MM.1S (cell line): Measurements from ENCODE around the gene POU2AF2.

Experiments
- DNase-seq: peaks from one replicate; pipeline ENCODE4 v3.0.0-alpha.2; 2015
- H2AFZ ChIP-seq: fragments of 300-600 bp; sonication (generic); 2 replicates; pipeline ENCODE4 v1.6.0; 2016; ENCODE audit warnings: antibody characterized with exemption, low read length
- H3F3A ChIP-seq: fragments of 300-600 bp; sonication (generic); 2 replicates; pipeline ENCODE4 v1.6.1; 2016; ENCODE audit warnings: mild to moderate bottlenecking, antibody characterized with exemption, low read length, moderate library complexity, mixed read lengths; ENCODE audit not compliant: insufficient read depth
- H3K27ac ChIP-seq: fragments of 300-600 bp; sonication (generic); 2 replicates; pipeline ENCODE4 v1.5.1; 2016; ENCODE audit warnings: mild to moderate bottlenecking, low read length
- H3K27me3 ChIP-seq: fragments of 300-600 bp; sonication (generic); replicated peaks from 2 replicates; pipeline ENCODE4 v1.6.0; 2016; ENCODE audit warnings: low read length; ENCODE audit not compliant: insufficient read depth
- H3K36me3 ChIP-seq: fragments of 300-600 bp; sonication (generic); replicated peaks from 2 replicates; pipeline ENCODE4 v1.6.1; 2016; ENCODE audit warnings: mild to moderate bottlenecking, low read length, mixed read lengths; ENCODE audit not compliant: insufficient read depth
- H3K4me1 ChIP-seq: fragments of 300-600 bp; sonication (generic); 2 replicates; pipeline ENCODE4 v1.6.1; 2016; ENCODE audit warnings: low read length, mixed read lengths
- H3K4me2 ChIP-seq: fragments of 300-600 bp; sonication (generic); 2 replicates; pipeline ENCODE4 v1.6.0; 2016; ENCODE audit warnings: low read depth, low read length
- H3K4me3 ChIP-seq: fragments of 300-600 bp; sonication (generic); 2 replicates; pipeline ENCODE4 v1.5.1; 2016; ENCODE audit warnings: low read length, mixed read lengths
- H3K79me2 ChIP-seq: fragments of 300-600 bp; sonication (generic); 2 replicates; pipeline ENCODE4 v1.6.1; 2016; ENCODE audit warnings: mixed run types, low read length, mixed read lengths
- H3K9ac ChIP-seq: fragments of 300-600 bp; sonication (generic); 2 replicates; pipeline ENCODE4 v1.6.1; 2016; ENCODE audit warnings: low read length, mixed read lengths
- H3K9me2 ChIP-seq: fragments of 300-600 bp; sonication (generic); replicated peaks from 2 replicates; pipeline ENCODE4 v1.6.1; 2016; ENCODE audit warnings: mild to moderate bottlenecking, low read length, mixed read lengths; ENCODE audit not compliant: insufficient read depth
- H3K9me3 ChIP-seq: fragments of 300-600 bp; sonication (generic); replicated peaks from 2 replicates; pipeline ENCODE4 v1.6.1; 2016; ENCODE audit warnings: mild to moderate bottlenecking, low read length, mixed read lengths; ENCODE audit not compliant: insufficient read depth
- H4K20me1 ChIP-seq: fragments of 300-600 bp; sonication (generic); 2 replicates; pipeline ENCODE4 v1.6.1; 2016; ENCODE audit warnings: mild to moderate bottlenecking, low read length, moderate library complexity, mixed read lengths; ENCODE audit not compliant: insufficient read depth
- EZH2 ChIP-seq: fragments of 300-600 bp; sonication (generic); optimal IDR thresholded peaks from 2 replicates; pipeline ENCODE3; 2017; ENCODE audit warnings: low read depth, mild to moderate bottlenecking, antibody characterized with exemption, low read length, mixed read lengths
- EZH2phosphoT487 ChIP-seq: fragments of 300-600 bp; sonication (generic); IDR thresholded peaks from 2 replicates; pipeline ENCODE4 v1.6.1; 2018; ENCODE audit warnings: antibody characterized with exemption, low read length
- TF ChIP-seq, protein P1 (sequence below): fragments of 300-600 bp; sonication (generic); IDR thresholded peaks from 2 replicates; pipeline ENCODE4 v1.5.1; 2016; ENCODE audit warnings: antibody characterized with exemption, low read length, mixed read lengths

The POU2AF2 gene

DNA sequence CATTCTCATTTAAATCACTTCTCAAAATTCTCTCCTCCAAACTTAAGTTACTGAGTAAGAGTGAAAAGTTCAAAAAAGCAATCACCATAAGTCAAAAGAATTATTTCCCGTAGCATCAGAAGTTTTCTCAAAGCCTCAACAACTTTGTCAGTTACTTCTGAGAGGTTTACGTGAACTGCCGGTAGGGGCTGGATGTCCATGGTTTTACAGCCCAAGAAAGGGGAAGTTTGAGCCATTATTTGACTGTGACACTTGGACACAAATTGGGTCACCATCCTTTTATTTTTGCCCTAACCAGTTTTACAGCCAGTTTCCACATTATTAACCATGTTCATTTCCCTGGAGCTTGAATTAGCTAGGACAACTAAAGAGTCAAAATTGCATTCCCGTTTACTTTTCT is 60.4 kb downstream of the POU2AF2 start:
- H3K4me2 ChIP-seq = no peak overlapping the region
- no peaks in the 10 kb centered on the region for H3K9me2 ChIP-seq
- DNase-seq = no peak
- H3F3A ChIP-seq = no peaks in the 10 kb centered on the region
- H3K4me1 ChIP-seq = no peaks in the 10 kb centered on the region
- no peak overlapping the region for H3K9ac ChIP-seq
- H3K4me3 ChIP-seq = no peak overlapping the region
- H2AFZ ChIP-seq = no peak overlapping the region
- no peak overlapping the region for H3K27ac ChIP-seq
- H3K9me3 ChIP-seq = no peaks in the 10 kb centered on the region
- H3K27me3 ChIP-seq = no peaks in the 10 kb centered on the region
- H4K20me1 ChIP-seq = no peaks in the 10 kb centered on the region
- TF ChIP-seq EZH2phosphoT487 (no peak), EZH2 (no peak)
- TF ChIP-seq, protein P1, sequence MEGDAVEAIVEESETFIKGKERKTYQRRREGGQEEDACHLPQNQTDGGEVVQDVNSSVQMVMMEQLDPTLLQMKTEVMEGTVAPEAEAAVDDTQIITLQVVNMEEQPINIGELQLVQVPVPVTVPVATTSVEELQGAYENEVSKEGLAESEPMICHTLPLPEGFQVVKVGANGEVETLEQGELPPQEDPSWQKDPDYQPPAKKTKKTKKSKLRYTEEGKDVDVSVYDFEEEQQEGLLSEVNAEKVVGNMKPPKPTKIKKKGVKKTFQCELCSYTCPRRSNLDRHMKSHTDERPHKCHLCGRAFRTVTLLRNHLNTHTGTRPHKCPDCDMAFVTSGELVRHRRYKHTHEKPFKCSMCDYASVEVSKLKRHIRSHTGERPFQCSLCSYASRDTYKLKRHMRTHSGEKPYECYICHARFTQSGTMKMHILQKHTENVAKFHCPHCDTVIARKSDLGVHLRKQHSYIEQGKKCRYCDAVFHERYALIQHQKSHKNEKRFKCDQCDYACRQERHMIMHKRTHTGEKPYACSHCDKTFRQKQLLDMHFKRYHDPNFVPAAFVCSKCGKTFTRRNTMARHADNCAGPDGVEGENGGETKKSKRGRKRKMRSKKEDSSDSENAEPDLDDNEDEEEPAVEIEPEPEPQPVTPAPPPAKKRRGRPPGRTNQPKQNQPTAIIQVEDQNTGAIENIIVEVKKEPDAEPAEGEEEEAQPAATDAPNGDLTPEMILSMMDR = no peak
- no peaks in the 10 kb centered on the region for H3K36me3 ChIP-seq
- no peaks in the 10 kb centered on the region for H3K79me2 ChIP-seq

DNA sequence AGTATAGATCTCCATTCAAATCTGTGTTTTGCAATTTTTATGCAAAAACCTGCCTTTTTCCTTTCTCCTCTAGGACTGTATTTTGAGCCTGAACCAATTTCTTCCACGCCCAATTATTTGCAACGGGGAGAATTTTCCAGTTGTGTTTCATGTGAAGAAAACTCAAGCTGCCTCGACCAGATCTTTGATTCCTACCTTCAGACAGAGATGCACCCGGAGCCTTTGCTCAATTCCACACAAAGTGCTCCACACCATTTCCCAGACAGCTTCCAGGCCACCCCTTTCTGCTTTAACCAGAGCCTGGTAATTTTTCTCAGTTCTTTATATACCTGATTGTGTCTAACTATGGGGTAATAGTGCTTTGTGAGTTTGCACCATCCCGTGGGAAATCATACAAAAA is 60.8 kb downstream of the POU2AF2 start:
- Histone ChIP-seq H3K27ac (no peak overlapping the region), H4K20me1 (no peaks in the 10 kb centered on the region), H3K9me2 (no peaks in the 10 kb centered on the region), H3K4me2 (no peak overlapping the region), H3F3A (no peaks in the 10 kb centered on the region), H3K79me2 (no peaks in the 10 kb centered on the region), H3K4me3 (no peak overlapping the region), H2AFZ (no peak overlapping the region), H3K4me1 (no peaks in the 10 kb centered on the region), H3K9ac (no peak overlapping the region), H3K9me3 (no peaks in the 10 kb centered on the region), H3K36me3 (no peaks in the 10 kb centered on the region), H3K27me3 (no peaks in the 10 kb centered on the region)
- TF ChIP-seq, protein P1 = no peak
- TF ChIP-seq EZH2 (no peak), EZH2phosphoT487 (no peak)
- DNase-seq = no peak

DNA sequence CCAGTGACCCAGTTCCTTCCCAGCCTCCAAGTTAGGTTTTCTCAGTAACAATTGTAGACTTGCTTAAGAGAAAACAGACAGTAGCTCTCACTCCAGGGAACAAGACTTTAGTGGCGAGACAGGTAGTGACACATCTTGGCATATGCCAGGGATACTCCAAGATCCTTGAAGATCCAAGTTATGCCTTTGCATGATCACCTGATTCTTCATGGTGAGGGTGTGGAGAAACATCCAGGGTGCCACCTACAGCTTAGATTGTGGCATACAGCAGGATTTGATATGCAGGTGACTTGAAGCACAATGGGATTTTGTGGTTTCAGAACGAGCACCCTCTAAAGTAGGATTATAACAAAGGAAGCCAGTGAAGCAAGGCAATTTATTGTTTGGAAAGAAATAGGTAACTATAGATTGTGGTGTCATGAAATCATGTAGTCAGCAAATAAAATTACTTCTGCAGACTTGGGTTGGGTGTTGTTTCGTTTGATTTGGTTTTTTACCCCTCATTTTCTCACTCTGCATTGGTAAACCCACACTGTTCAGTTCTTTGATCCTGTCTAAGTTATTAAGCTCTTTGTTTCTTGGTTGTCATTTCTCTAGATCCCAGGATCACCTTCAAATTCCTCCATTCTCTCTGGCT is 62.1 kb downstream of the POU2AF2 start:
- no peak overlapping the region for H2AFZ ChIP-seq
- TF ChIP-seq EZH2 (no peak), EZH2phosphoT487 (no peak)
- TF ChIP-seq, protein P1 = no peak
- no peak overlapping the region for H3K9ac ChIP-seq
- H3K79me2 ChIP-seq = no peaks in the 10 kb centered on the region
- H3K4me3 ChIP-seq = no peak overlapping the region
- H3K9me3 ChIP-seq = no peaks in the 10 kb centered on the region
- H3K4me1 ChIP-seq = no peaks in the 10 kb centered on the region
- H4K20me1 ChIP-seq = no peaks in the 10 kb centered on the region
- no peaks in the 10 kb centered on the region for H3K27me3 ChIP-seq
- H3K4me2 ChIP-seq = no peak overlapping the region
- H3K36me3 ChIP-seq = no peaks in the 10 kb centered on the region
- no peaks in the 10 kb centered on the region for H3F3A ChIP-seq
- no peak for DNase-seq
- H3K9me2 ChIP-seq = no peaks in the 10 kb centered on the region
- H3K27ac ChIP-seq = no peak overlapping the region
